Activated T-helper 1 cell treated with anti-CD3 and anti-CD28 coated beads, Interleukin-12 subunit alpha, Interleukin-12 subunit beta, Interleukin-2, Interleukin-4 antibody, amounts not matched to agents 30 ng/mL and 10 ng/mL and 1 ng/mL, durations not matched to agents 14 hours and 24 hours and 36 hours (primary cell): Measurements from ENCODE around the gene ZNF729. TPM values are rescaled to one million over a fixed set of nuclear protein-coding genes. Genes with fewer than 3 reads are reported as not detected.

ENCODE experiments used
- total RNA-seq: library from RNA; stranded (reverse); gene quantifications from 2 replicates; pipeline ENCODE4 v1.2.3, GENCODE V29; 2022

The ZNF729 gene
- total RNA-seq, 1 donor from 2014 or later, result not detected

Other genes starting within 250 kb of the ZNF729 start
- gene ZNF257, start 234.0 kb upstream of the ZNF729 start, total RNA-seq, result 6.2 and 7.4 TPM in 2 replicates
- not detected in 2 replicates for gene ZNF676, start 89.5 kb upstream of the ZNF729 start, total RNA-seq
- gene ZNF98, start 135.9 kb downstream of the ZNF729 start, total RNA-seq, result not detected in 2 replicates